HCT116 (cell line): Measurements from ENCODE around the gene HPD. TPM values are rescaled to one million over a fixed set of nuclear protein-coding genes. Genes with fewer than 3 reads are reported as not detected.

Experiments used
- ATAC-seq: fragments of 200-7000 bp; cut with Tn5 transposase; 2 replicates; pipeline ENCODE4 v1.9.1; 2020; ENCODE audit warnings: mild to moderate bottlenecking, moderate library complexity
- BruUV-seq: library from RNA; stranded (reverse); fragments of 400-500 nt; replicated peaks from 2 replicates; lab custom pipeline; 2021; lab: Mats Ljungman, UMichigan
- CTCF ChIA-PET: fragments of 300-600 bp; sonication (Branson Sonifier 250); formaldehyde crosslinking; loops from one replicate; lab custom pipeline; 2021; ENCODE audit warnings: antibody characterized with exemption; lab: Charles Lee
- POLR2A ChIA-PET: fragments of 300-600, 350-600 bp; sonication (Branson Sonifier 250); formaldehyde crosslinking; loops from one replicate; lab custom pipeline; 2021; ENCODE audit warnings: antibody characterized with exemption; lab: Charles Lee
- RAD21 ChIA-PET, 2 experiments: fragments of 300-600 bp; sonication (Branson Sonifier 250); formaldehyde crosslinking; loops; one replicate each; lab custom pipeline; 2023; ENCODE audit warnings: low total read pairs in 2 of 2; ENCODE audit not compliant: uncharacterized antibody in 2 of 2, unreplicated experiment in 2 of 2, low non-redundant PET in 1 of 2; lab: Charles Lee
- DNase-seq: peaks from one replicate; pipeline ENCODE4 v3.0.0-alpha.2; 2010; ENCODE audit warnings: low read depth, low spot score
- H2AFZ ChIP-seq: fragments of 200-600 bp; shearing (Covaris generic), sonication (generic); 2 replicates; pipeline ENCODE4 v1.6.1; 2017; ENCODE audit warnings: low read depth, mixed run types, mixed read lengths, antibody characterized with exemption, low read length; ENCODE audit not compliant: poor library complexity, severe bottlenecking
- H3K27ac ChIP-seq: 2 replicates; pipeline ENCODE4 v1.5.1; 2012; ENCODE audit warnings: low read depth, low read length
- H3K27me3 ChIP-seq: fragments of 200-600 bp; sonication (generic); 2 replicates; pipeline ENCODE4 v1.6.1; 2016; ENCODE audit warnings: mixed run types, low read length, mixed read lengths; ENCODE audit not compliant: insufficient read depth
- H3K36me3 ChIP-seq, 2 experiments: fragments of 200-500 bp in 1 of 2; fragments of 200-600 bp in 1 of 2; sonication (Bioruptor generic) in 1 of 2; sonication (generic) in 1 of 2; 2 replicates each; pipeline versions ENCODE4 v1.5.1 to v1.6.1; 2014 to 2016; ENCODE audit warnings: low read length in 2 of 2, inconsistent platforms in 1 of 2, mixed read lengths in 1 of 2, mixed run types in 1 of 2; ENCODE audit not compliant: insufficient read depth in 2 of 2, control insufficient read depth in 1 of 2
- H3K4me1 ChIP-seq, 2 experiments: fragments of 200-600 bp in 1 of 2; sonication (generic) in 1 of 2; 2 replicates each; pipeline versions ENCODE4 v1.5.1 to v1.6.1; 2012 to 2017; ENCODE audit warnings: low read length in 2 of 2, inconsistent platforms in 1 of 2, mild to moderate bottlenecking in 1 of 2, mixed read lengths in 1 of 2, mixed run types in 1 of 2, moderate library complexity in 1 of 2; ENCODE audit not compliant: insufficient read depth in 2 of 2, control insufficient read depth in 1 of 2
- H3K4me2 ChIP-seq: fragments of 200-600 bp; sonication (generic); 2 replicates; pipeline ENCODE4 v1.6.1; 2017; ENCODE audit warnings: mixed run types, low read length, mixed read lengths
- H3K4me3 ChIP-seq, 2 experiments: fragments of 200-600 bp in 1 of 2; sonication (generic) in 1 of 2; replicated peaks in 1 of 2; 2 replicates each; pipeline ENCODE4 v1.5.1; 2011 to 2016; ENCODE audit warnings: low read length in 2 of 2, control low read depth in 1 of 2, low read depth in 1 of 2, mild to moderate bottlenecking in 1 of 2, mixed read lengths in 1 of 2, mixed run types in 1 of 2
- H3K79me2 ChIP-seq: fragments of 200-600 bp; sonication (generic); 2 replicates; pipeline ENCODE4 v1.6.1; 2017; ENCODE audit warnings: mild to moderate bottlenecking, mixed run types, low read length, moderate library complexity, mixed read lengths; ENCODE audit not compliant: insufficient read depth
- H3K9ac ChIP-seq: fragments of 200-600 bp; sonication (generic); 2 replicates; pipeline ENCODE4 v1.6.1; 2016; ENCODE audit warnings: low read length, mixed read lengths
- H3K9me2 ChIP-seq: fragments of 200-600 bp; sonication (generic), shearing (Covaris generic); 2 replicates; pipeline ENCODE4 v1.6.1; 2017; ENCODE audit warnings: mixed run types, mild to moderate bottlenecking, moderate library complexity; ENCODE audit not compliant: insufficient read depth
- H3K9me3 ChIP-seq, 2 experiments: fragments of 200-500 bp in 1 of 2; fragments of 200-600 bp in 1 of 2; sonication (Bioruptor generic) in 1 of 2; sonication (generic) in 1 of 2; 2 replicates each; pipeline ENCODE4 v1.6.1; 2014 to 2017; ENCODE audit warnings: low read length in 2 of 2, mixed read lengths in 2 of 2, inconsistent platforms in 1 of 2, low read depth in 1 of 2, mild to moderate bottlenecking in 1 of 2, mixed run types in 1 of 2, moderate library complexity in 1 of 2; ENCODE audit not compliant: control insufficient read depth in 1 of 2, insufficient read depth in 1 of 2
- H4K20me1 ChIP-seq: fragments of 200-600 bp; sonication (generic), shearing (Covaris generic); 2 replicates; pipeline ENCODE4 v1.6.1; 2017; ENCODE audit warnings: mixed run types, mild to moderate bottlenecking, moderate library complexity; ENCODE audit not compliant: insufficient read depth
- MAX ChIP-seq: IDR thresholded peaks from 2 replicates; pipeline ENCODE4 v1.6.1; 2012
- POLR2A ChIP-seq: IDR thresholded peaks from 2 replicates; pipeline ENCODE4 v1.7.0; 2011; ENCODE audit warnings: borderline replicate concordance; ENCODE audit not compliant: insufficient read depth, insufficient read length; ENCODE audit errors: extremely low read depth
- POLR2AphosphoS5 ChIP-seq: IDR thresholded peaks from 2 replicates; pipeline ENCODE4 v1.6.1; 2011; ENCODE audit warnings: mild to moderate bottlenecking, low read depth, low read length, moderate library complexity
- YY1 ChIP-seq: IDR thresholded peaks from 2 replicates; pipeline ENCODE4 v1.6.1; 2011; ENCODE audit warnings: low read length, low read depth, moderate library complexity, mild to moderate bottlenecking; ENCODE audit not compliant: insufficient replicate concordance; ENCODE audit errors: extremely low read depth
- ZFX ChIP-seq: fragments of 450-650 bp; IDR thresholded peaks from 2 replicates; pipeline ENCODE4 v1.6.1; 2017
- intact Hi-C: fragments of 100-400 bp; cut with micrococcal nuclease; formaldehyde crosslinking; loops from 2 replicates; pipeline ENCODE4 v1.10.0; 2022
- total RNA-seq: library from RNA; stranded (reverse); gene quantifications from one replicate; pipeline ENCODE4 v1.2.1, GENCODE V29; 2021; ENCODE audit not compliant: unreplicated experiment
- TF ChIP-seq, protein P1 (sequence below): IDR thresholded peaks from 2 replicates; pipeline ENCODE4 v1.6.1; 2012; ENCODE audit warnings: low read depth

The HPD gene
- total RNA-seq, 1 experiment from 2014 or later = 1.1 TPM

- DNase-seq (no peak), ATAC-seq (no peak)
- Histone ChIP-seq H4K20me1 (no peaks in the 10 kb centered on the region), H3K4me2 (peak overlapping the region; percentile 99), H3K27ac (peak overlapping the region; percentile 100), H3K27me3 (no peaks in the 10 kb centered on the region), H2AFZ (no peak overlapping the region), H3K36me3 (peaks cover 0 to 3% of the 10 kb centered on the region in 2 experiments; a peak in 2 of 4 replicates), H3K79me2 (peaks cover 48% of the 10 kb centered on the region), H3K9ac (peak overlapping the region; percentile 98), H3K9me2 (no peaks in the 10 kb centered on the region), H3K4me1 (peaks cover 43 to 76% of the 10 kb centered on the region in 2 experiments), H3K4me3 (peak overlapping the region; percentile 74), H3K9me3 (no peaks in the 10 kb centered on the region)
- ChIA-PET POLR2A (interaction anchor here (0.7 to 2.6 kb wide), 3 partner anchors 11 to 87 kb away, joined by 3 to 9 read pairs (median 7); partner anchors contain the start of gene PSMD9), RAD21 (interaction anchor here in 1 of 2 experiments (0.6 kb wide), 1 partner anchor 17 kb away, joined by 4 read pairs; no protein-coding TSS in a partner anchor), CTCF (interaction anchor here (3.2 to 4.0 kb wide), 2 partner anchors 7 to 11 kb away, joined by 26 to 30 read pairs; partner anchors contain the start of gene RHOF)
- TSS peak; percentile 33 for BruUV-seq
- TF ChIP-seq ZFX (peak; percentile 63), YY1 (peak; percentile 88), MAX (no peak), POLR2AphosphoS5 (peak; percentile 67), POLR2A (peak; percentile 25)
- TF ChIP-seq, protein P1, sequence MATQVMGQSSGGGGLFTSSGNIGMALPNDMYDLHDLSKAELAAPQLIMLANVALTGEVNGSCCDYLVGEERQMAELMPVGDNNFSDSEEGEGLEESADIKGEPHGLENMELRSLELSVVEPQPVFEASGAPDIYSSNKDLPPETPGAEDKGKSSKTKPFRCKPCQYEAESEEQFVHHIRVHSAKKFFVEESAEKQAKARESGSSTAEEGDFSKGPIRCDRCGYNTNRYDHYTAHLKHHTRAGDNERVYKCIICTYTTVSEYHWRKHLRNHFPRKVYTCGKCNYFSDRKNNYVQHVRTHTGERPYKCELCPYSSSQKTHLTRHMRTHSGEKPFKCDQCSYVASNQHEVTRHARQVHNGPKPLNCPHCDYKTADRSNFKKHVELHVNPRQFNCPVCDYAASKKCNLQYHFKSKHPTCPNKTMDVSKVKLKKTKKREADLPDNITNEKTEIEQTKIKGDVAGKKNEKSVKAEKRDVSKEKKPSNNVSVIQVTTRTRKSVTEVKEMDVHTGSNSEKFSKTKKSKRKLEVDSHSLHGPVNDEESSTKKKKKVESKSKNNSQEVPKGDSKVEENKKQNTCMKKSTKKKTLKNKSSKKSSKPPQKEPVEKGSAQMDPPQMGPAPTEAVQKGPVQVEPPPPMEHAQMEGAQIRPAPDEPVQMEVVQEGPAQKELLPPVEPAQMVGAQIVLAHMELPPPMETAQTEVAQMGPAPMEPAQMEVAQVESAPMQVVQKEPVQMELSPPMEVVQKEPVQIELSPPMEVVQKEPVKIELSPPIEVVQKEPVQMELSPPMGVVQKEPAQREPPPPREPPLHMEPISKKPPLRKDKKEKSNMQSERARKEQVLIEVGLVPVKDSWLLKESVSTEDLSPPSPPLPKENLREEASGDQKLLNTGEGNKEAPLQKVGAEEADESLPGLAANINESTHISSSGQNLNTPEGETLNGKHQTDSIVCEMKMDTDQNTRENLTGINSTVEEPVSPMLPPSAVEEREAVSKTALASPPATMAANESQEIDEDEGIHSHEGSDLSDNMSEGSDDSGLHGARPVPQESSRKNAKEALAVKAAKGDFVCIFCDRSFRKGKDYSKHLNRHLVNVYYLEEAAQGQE = no peak
- intact Hi-C loops = loop anchor here (1.0 kb wide), 1 partner anchor 38 kb away; no protein-coding TSS in a partner anchor
Measured at GRCh38 chr12:121800694-121801594, 57.7 kb downstream of the HPD start.
